GM13976 (cell line): ENCODE results near the gene CSK.

Source experiments
- DNase-seq: peaks from one replicate; pipeline ENCODE4 v3.0.0; 2012; ENCODE audit warnings: low spot score
- in situ Hi-C: fragments of 300-500 bp; cut with MboI; formaldehyde crosslinking; loops from one replicate; pipeline ENCODE4 v1.12.0; 2022; ENCODE audit warnings: low sequenced_read_pairs, mixed read lengths, inconsistent platforms; ENCODE audit not compliant: unreplicated experiment
- TF ChIP-seq, protein P1 (sequence below): IDR thresholded peaks from 2 replicates; pipeline ENCODE4 v1.5.1; 2012; ENCODE audit warnings: borderline replicate concordance, mild to moderate bottlenecking; ENCODE audit not compliant: insufficient read depth; ENCODE audit errors: extremely low read depth, missing control alignments, control extremely low read depth

The CSK gene

DNA sequence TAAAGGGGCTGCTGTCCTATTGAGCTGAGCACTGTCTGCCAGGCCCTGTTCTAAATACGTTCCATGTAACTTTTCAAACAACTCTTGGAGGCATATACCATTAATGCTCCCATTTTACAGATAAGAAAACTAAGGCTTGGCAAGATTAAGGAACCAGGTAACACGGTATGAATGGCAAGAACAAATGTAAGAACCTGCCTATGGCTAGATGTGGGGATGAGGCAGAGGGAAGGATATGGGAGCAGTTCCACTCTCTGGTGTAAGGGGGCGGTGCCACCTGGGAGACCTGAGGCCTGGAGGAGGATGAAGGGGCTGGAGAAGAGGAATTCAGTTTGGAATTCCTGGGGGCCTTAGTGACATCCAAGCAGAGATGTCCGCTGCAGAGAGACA, 27.0 kb downstream of the CSK start:
- TF ChIP-seq, protein P1, sequence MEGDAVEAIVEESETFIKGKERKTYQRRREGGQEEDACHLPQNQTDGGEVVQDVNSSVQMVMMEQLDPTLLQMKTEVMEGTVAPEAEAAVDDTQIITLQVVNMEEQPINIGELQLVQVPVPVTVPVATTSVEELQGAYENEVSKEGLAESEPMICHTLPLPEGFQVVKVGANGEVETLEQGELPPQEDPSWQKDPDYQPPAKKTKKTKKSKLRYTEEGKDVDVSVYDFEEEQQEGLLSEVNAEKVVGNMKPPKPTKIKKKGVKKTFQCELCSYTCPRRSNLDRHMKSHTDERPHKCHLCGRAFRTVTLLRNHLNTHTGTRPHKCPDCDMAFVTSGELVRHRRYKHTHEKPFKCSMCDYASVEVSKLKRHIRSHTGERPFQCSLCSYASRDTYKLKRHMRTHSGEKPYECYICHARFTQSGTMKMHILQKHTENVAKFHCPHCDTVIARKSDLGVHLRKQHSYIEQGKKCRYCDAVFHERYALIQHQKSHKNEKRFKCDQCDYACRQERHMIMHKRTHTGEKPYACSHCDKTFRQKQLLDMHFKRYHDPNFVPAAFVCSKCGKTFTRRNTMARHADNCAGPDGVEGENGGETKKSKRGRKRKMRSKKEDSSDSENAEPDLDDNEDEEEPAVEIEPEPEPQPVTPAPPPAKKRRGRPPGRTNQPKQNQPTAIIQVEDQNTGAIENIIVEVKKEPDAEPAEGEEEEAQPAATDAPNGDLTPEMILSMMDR = no peak
- in situ Hi-C loops = no loop called here
- no peak for DNase-seq

DNA sequence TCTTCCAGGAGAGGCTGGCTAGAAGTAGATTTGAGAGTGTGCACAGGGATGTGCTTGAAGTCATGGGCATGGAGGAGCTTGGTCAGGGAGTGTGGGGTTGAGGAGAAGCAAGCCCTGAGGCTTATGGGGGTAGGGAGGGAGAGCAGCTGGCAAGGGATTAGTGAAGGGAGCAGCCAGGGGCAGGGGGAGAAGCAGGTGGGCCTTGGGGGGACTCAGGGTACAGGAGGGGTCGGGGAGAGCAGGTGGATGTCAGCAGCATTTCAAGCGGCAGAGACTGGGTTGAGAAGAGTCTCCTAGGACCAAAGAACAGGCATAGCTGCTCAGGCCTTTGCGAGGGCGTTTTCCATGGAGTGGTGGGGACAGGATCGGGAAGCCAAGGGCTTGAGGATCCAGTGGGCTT, 27.4 kb downstream of the CSK start:
- TF ChIP-seq, protein P1 = no peak
- in situ Hi-C loops = no loop called here
- DNase-seq = no peak

DNA sequence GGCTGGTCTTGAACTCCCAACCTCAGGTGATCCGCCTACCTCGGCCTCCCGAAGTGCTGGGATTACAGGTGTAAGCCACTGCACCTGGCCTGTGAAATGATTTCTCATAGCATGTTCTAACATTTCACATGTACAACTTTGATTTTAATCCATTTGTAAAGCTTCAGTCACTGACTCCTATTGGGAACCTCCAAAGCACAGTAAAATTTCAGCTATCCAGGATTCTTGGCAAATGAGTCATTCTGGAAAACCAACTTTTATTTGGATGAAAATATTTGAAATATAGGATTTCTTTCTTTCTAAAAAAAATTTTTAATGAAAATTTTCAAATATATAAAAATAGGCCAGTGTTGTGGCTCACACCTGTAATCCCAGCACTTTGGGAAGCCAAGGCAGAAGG, 28.1 kb downstream of the CSK start:
- TF ChIP-seq, protein P1 = no peak
- in situ Hi-C loops = no loop called here
- DNase-seq = no peak

DNA sequence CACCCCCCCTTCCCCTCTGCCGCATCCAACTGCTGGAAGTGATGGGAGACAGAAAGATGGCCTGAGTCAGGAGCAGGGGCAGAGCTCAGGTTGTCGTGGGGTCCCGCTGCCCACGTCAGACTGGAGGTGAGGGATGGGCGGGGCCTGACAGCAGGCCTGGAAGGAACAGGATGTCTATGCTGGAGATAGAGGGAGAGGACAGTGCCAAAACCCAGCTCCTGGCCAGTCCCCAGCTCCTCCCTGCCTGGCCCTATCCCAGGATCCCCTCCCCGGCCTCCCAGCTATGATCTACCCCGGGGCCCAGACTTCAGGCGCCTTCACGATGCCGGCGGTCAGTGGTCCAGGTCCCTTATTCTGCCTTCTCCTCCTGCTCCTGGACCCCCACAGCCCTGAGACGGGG, 30.7 kb downstream of the CSK start, which contains the start of gene LMAN1L:
Gene LMAN1L, plus strand, starts transcription at position 303 of the 400 bp plus-strand sequence. Its CDS starts 20 bp downstream, at position 323.
- DNase-seq = no peak
- in situ Hi-C loops = no loop called here
- TF ChIP-seq, protein P1 = no peak

DNA sequence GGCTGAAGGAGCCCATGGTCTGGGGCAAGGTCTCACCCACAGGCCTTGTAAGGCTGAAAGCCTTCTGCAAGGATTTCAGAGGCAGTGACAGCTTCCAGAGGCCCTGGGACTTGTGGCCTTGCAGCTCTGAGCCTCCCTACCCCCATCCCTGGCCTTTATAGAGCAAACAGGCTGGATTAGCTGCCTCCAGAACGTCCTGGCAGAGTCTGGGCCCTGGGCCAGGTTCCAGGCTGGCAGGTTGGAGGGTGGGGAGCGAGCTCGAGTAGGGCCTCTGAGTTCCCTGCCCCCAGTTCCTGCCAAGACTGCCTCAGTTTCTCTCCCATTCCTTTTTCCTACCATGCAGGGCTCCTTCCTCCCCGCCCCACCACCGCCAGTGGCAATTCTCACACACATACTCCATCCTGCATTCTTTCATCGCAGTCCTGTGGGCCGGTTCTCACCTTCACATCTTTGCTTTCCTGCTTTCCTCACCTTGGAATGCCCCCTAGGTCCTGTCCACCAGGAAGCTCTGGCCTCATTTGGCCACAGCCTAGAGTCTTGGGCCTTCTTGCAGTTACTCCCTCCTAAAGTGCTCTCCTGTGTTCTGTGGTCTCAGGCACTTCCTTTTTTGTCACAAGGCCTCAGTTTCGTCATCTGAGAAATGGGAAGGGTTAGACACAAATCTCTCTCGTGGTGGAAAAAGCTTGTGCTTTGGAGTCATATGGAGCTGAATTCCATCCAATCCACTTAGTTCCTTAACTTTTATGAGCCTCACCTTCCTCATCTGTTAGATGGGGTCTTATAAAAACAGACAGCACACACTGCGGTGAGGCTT, 33.4 kb downstream of the CSK start:
- TF ChIP-seq, protein P1 = no peak
- no peak for DNase-seq
- in situ Hi-C loops = no loop called here

DNA sequence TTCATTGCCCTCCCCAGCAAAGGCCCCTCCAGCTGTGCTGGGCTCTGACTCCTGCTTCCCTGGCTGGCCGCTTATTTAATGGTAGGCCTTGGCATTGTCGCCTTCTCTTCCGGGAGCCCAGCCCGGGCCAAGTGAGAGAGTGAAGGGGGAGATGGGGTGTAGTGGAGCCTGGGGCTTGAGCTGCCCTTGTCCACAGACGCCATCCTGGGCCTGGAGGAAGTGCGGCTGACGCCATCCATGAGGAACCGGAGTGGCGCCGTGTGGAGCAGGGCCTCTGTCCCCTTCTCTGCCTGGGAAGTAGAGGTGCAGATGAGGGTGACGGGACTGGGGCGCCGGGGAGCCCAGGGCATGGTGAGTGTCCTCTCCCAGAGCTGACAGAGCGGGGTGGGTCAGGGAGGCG, 34.1 kb downstream of the CSK start:
- DNase-seq = no peak
- in situ Hi-C loops = no loop called here
- TF ChIP-seq, protein P1 = no peak
